HG03066 (cell line): ENCODE measurements around the gene CDYL.
A peak's percentile ranks its signal among the peaks of the same experiment; 100 is the strongest.

Source experiments
- ATAC-seq: cut with Tn5 transposase; IDR thresholded peaks from one replicate; pipeline ENCODE4 v1.9.1; 2021; ENCODE audit warnings: low read depth; ENCODE audit not compliant: unreplicated experiment

CDYL gene

DNA sequence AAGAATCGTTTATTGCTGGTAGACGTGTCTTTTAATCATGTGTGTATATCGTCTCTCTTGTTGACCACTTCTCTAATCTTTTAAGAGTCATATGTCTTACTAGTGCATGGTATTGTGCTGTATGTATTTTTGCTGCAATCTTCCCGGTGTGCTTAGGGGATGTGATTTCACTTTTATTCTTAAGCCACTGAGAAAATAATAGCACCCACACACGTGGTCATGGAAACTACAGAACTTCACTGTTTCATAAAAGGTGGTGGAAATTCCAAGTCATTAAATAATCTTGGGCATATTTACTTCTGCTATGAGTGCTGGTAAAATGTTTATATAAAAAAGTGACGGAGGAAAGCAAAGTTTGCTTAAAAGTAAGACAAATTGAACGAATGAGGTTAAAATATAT lies 3.0 kb upstream of the CDYL start:
- ATAC-seq = no peak

DNA sequence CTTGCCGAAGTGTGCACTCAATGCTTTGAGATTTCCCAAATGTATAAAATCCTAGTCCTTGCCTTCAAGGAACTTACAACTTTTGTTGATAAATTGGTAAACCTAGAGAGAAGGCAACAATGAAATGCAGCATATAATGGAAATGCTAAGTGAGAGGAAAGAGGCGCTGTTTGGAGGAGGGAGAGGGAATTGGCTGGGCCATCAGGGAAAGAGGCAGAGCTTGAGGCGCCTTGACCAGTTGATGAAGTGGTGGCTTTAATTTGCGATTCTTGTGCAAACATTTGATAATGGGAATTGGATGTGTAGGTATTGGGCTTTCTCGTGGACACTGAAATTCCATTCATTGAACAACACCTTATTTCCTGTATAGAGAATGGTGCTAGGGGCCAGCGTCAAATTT lies 1.9 kb upstream of the CDYL start:
- ATAC-seq = no peak

DNA sequence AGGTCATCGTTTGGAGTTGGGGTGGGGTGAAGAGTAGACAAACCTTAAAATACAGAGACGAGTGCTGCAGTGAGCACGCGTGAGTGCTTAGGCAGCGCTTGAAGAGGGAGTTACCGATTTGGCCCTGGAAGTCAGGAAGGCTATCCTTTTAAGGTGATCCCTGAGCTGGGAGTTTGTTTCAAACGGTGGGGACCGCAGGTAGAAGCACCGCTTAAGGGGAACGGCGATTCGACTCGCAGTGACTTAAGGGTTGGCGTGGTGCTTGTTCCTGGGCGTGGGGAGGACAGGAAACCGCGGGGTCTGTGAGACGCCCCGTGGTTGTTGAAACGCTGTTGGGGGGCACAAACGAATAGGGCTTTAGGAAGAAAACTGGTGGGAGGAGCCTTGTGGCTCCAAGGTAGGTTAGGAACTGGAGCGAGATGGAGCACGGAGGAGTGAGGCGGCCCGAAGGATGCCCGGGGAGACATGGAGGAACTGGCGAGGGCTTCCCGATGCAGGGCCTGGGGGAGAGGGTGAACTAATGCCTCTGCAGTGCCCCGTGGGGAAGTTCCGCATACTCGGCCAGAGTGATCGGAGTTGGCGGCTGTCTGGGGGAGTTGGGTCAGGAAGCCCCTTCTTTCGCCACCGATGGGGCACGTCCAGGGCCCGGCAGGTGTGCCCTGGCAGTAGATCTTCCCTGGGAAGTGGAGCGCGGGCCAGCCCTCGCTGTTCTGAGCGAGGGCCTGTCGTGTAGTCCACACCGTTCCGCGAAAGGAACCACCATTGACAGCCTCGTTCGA lies 1.3 kb upstream of the CDYL start:
- peak; percentile 2 for ATAC-seq

GRCh38 chr6:4775494-4776130 lies 592 bp upstream of the CDYL start:
- peak; percentile 42 for ATAC-seq

DNA sequence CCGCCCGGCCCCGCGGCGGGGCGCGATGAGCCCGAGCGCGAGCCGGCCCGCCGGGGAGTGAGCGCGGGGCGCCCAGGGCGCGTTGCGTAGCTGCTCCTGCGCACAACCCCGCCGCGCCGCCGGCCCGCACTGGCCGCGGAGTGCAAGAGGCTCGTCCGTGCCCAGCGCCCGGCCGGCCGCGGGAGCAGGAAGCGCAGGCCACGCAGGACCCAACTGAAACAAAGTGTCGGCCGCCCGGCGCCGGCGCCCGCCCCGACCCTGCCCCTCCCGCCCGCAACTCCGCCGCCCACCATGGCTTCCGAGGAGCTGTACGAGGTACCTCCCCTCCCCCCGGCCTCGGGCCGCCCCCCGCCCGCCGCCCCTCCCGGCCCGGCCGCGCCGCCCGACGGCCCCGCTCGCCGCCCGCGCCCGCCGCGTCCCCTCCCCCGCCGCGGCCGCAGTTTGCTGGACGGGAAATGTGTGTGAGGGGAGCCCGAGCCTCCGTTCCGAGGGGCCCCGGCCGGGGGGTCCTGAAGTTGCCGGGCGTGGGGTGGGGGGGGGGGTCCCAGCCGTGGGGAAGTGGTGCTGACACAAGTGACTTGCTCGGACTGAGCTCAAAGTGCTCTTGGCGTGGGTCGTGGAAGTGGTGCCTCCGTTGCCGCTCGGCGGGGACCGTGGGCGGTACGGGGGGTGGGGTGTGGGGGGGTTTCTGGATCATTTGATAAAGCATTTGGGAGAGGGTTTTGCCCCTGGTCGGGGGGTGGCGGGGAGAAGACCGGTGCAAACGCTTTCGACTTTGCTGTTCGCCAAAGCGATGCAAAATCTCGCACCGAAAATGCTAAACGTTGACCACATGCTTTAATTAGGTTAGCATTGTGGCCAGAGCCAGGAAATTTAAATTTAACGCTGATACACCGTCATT lies 539 bp downstream of the CDYL start:
- peak; percentile 16 for ATAC-seq

DNA sequence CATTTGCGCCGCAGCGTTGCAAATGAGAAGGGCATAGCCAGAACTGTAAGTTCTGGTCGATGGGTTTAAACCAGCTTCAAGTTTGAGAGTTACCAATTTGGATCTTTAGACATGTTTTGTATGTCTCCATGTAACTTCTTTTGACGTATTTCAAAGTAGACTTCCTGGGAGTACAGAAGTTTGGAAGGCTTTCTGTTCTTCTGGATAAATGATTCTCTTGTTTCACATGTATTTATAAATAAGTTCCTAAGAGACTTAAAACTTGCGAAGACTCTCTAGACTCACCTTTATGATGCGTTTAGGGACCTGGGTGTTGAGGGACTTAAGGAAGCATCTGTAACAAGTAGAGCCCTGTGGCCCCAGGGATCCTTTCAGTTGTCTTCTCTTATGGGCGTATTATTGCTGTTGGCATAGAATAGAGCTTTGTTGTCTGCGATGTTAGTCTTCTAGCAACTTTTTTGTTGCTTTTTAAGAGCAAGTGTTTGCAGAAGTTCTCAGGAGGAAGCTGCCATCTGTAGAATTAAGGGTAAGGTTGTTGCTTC lies 1.3 kb downstream of the CDYL start:
- ATAC-seq = no peak

DNA sequence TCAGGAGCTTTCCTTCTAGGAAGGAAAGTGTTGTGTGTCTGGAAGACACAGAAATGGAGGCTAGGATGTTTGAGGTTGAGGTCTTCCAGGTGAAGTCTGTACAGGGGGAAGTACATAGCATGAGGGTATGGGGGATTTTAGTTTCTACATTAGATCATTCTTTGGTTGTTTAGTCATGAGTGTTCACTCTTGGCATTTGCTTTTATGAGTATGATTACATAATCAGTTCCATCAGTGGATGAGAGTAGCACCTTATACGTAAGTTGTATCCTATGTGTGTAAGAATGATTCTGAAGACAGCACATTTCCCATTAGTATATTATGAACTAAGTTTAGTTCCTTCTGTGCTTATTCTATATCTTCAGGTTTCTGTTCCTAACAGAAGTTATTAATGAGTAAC lies 1.9 kb downstream of the CDYL start:
- ATAC-seq = no peak

- ATAC-seq = no peak
Measured at GRCh38 chr6:4780360-4780812, 4.2 kb downstream of the CDYL start.

DNA sequence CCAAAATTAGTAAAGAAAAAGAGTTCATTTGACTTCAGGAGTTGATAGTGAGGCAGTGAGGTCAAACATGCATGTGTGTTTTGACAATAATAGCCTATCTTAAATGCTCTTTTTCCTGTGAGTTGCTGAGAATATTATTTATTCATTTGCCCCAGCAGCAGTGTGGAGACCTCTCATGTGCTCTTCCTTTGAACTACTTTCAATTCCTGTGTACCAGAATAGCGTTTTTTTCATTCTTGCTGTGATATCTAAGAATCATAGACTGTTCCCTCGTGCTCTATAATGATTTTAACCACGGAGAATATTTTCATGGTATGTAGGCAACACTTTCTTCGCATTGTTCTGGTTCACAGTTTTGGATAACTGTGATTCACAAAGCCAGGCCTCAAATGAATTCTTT lies 5.2 kb downstream of the CDYL start:
- no peak for ATAC-seq

DNA sequence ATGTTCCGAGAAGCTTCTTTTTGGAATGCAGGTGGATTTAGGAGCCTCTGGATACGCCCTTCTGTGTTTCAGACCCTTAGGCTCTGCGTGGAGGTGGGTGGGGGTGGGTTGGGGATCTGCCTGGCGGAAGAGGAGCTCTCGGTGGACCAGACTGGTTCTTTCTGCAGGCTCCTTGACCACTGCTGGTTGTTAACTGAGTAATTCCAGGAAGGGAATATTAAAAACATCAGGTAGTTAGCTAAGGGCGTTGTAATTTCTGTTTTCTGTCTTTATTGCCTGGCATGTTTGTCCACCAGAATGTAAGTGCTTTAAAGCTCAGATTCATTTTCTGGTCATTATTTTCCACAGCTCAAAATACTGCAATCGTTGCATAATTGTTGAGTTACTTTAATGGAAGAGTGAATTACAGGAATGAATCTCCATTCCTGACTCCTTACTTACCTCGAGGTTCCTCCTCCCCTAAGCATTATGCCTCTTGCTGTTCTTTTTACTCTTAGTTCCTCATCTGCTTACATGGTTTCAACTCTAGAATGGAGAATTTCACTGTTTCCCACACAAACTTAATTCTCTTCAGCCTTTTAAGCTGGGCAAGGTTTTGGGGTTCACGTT lies 5.9 kb downstream of the CDYL start:
- ATAC-seq = no peak

DNA sequence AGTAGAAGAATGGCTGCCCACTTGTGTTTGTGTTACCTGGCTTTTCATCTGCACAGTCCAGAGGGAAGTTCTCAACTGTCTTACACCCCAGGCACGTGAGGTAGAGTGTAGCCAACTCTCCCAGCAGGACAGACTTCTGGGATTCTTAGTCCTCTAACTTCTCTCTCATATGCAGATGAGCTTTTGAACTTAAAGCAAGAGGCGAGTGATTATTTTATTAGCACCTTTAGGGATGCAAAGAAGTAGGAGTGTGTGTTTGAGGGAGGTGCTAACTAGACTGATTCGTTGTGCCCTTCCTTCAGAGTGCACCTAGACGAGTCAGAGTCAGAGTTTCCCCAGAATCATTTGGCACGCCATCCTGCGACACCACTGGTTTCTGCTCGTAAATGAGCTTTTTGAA lies 10.8 kb downstream of the CDYL start:
- no peak for ATAC-seq

GRCh38 chr6:4788482-4788881 lies 12.3 kb downstream of the CDYL start:
- ATAC-seq = no peak

- ATAC-seq = peak; percentile 91
Measured at GRCh38 chr6:4788953-4789584, 12.9 kb downstream of the CDYL start.

- ATAC-seq = no peak
Measured at GRCh38 chr6:4790158-4790899, 14.1 kb downstream of the CDYL start.

GRCh38 chr6:4794140-4794707 lies 18.0 kb downstream of the CDYL start:
- no peak for ATAC-seq

GRCh38 chr6:4797587-4797986 lies 21.4 kb downstream of the CDYL start:
- no peak for ATAC-seq

- no peak for ATAC-seq
Measured at GRCh38 chr6:4799912-4800311, 23.7 kb downstream of the CDYL start.

- ATAC-seq = no peak
Measured at GRCh38 chr6:4800662-4801061, 24.5 kb downstream of the CDYL start.

DNA sequence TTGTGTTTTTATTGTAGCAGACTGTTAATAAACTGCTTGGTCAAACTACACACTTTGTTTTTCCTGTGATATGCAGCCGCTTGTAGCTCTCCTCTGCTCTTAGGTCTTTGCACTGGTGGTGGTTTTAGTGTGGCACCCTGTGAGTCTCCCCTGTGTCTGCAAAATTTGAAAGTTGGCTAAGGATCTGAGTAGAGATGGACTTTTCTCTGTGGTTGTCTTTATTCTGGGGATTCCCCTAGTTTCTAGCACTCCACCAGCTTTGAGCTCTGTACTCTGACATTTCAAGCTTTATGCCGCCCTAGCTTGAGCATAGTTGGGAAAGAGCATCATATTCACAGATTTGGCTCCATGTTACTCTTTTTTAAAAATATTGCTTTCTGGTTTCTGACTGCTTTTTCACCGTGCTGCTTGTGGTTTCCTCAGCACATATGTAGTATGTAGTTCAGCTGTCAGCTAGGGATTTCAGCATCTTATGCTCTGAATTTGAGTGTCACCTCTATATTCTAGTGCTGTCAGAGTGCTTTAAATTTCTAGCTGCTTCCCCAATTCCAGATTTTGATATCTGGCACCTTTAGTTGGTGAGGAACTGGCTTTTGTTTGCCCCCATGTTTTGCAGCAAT lies 25.4 kb downstream of the CDYL start:
- ATAC-seq = peak; percentile 47
